ENCODE measurements around the gene SYNPR.

Gene SYNPR

DNA sequence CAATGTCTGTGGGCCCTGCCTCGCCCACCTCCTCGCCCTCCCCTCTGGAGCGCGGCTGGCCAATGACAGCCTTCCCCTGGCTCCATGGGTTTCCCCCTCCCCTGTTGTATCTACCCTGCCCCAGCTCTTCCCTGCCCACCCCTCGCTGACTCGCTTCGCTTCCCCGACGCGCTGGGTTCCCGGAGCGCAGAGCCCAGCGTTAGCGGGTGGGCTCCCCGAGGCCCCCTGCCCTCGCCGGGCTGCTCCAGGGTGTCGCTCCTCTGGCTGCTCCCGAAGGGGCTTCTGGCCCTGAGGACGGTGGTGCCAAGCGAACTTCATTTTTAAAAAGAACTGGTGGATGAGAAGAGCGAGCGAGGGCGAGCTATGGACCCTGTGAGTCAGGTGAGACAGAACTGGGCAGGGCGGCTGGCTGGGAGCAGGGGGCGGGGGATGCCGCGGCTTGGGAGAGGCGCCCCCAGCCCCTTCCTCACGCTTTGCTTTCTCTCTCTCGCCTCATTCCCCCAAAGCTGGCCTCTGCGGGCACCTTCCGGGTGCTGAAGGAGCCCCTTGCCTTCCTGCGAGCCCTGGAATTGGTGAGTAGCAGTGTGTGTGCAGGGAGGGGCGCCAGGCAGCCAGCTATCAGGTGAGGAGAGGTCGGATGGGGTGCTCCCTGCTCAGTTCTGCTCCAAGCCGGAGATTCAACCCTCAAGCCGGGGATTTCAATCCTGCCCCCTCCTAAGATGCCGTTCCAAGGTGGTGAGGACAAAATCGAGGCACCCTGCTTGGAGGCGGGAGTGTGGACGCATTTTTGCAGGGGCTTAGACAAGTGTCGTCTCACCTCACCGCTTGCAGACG is at the start of gene SYNPR:
SYNPR (plus strand) TSS at position 138 of the 834 bp plus-strand sequence.
- Histone ChIP-seq H3K27ac (no peak within 1 kb of the TSS), H3K4me1 (no peaks in the 10 kb centered on the region), H3K9me3 (no peaks in the 10 kb centered on the region), H3K9ac (no peak within 1 kb of the TSS), H3K4me3 (no peak within 1 kb of the TSS), H3K36me3 (no peaks in the 10 kb centered on the region), H4K20me1 (no peaks in the 10 kb centered on the region), H3K4me2 (no peak within 1 kb of the TSS), H3K27me3 (no peaks in the 10 kb centered on the region)
- no peak for TF ChIP-seq Cebpa-rat (IDR thresholded peaks at IDR 0.05)

DNA sequence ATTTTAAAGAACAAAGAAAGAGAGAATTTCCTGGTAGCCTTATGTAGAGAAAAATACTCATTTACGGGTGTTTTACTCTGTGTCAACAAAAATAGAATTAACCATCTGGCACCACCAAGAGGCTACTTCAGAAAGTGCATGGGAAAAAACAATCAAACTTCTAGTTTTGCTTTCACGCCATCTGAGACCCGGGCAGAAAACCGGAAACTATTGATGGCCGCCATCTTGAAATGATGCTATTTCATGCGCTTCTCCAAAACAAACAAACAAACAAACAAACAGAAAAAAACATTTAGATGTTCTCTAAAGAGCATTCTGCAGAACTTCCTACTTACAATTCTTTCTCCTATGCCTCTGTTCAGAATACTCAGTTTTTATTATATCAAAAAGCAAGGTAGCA is 49.4 kb upstream of the SYNPR start:
- Histone ChIP-seq H3K27ac (no peak overlapping the region), H3K4me1 (no peaks in the 10 kb centered on the region), H3K9me3 (no peaks in the 10 kb centered on the region), H4K20me1 (no peaks in the 10 kb centered on the region), H3K4me2 (no peak overlapping the region), H3K4me3 (no peak overlapping the region), H3K27me3 (no peaks in the 10 kb centered on the region), H3K9ac (no peak overlapping the region), H3K36me3 (no peaks in the 10 kb centered on the region)
- no peak for TF ChIP-seq Cebpa-rat (IDR thresholded peaks at IDR 0.05)

DNA sequence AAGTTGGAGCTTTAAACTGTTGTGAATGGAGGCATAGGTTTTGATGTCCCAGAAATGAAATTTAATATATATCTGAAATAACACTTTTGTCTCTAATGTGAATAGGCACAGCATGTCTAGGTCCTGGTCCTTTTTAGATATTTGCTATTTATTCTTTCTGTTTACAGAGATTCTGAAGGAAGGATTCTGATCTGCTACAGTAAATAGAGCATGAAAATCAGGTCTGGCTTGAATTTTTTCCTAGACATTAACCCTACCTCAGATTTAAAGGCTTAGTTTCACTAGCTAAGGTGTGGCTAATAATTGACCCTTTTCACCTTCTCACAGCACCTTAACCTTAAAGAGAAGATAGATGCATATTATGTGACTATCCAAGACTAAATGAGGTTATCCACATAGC is 48.0 kb upstream of the SYNPR start:
- Histone ChIP-seq H3K9ac (no peak overlapping the region), H3K27me3 (no peaks in the 10 kb centered on the region), H3K27ac (no peak overlapping the region), H3K9me3 (no peaks in the 10 kb centered on the region), H3K4me3 (no peak overlapping the region), H3K4me1 (no peaks in the 10 kb centered on the region), H3K4me2 (no peak overlapping the region), H4K20me1 (no peaks in the 10 kb centered on the region), H3K36me3 (no peaks in the 10 kb centered on the region)
- TF ChIP-seq Cebpa-rat (IDR thresholded peaks at IDR 0.05): no peak

DNA sequence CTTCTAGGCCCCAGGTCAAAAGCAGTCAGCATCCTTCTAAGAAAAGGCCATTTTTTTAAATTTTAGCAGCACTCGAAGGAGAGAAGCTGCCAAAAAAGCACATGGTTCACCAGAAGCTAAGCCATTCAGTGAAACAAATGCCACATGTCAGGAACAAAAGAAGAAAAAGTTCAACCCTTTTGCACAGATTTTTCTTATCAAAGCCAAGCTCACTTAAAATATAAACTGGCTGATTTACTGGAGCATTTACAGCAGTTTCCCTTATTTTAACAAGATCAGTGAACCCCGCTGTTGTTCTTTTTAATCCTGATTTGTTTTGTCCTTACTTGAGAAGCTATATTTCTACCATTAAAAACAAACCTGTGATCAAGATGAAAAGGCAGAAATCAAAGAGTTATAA is 46.5 kb upstream of the SYNPR start:
- Histone ChIP-seq H3K4me2 (no peak overlapping the region), H3K4me1 (no peaks in the 10 kb centered on the region), H4K20me1 (no peaks in the 10 kb centered on the region), H3K4me3 (no peak overlapping the region), H3K9me3 (no peaks in the 10 kb centered on the region), H3K9ac (no peak overlapping the region), H3K27ac (no peak overlapping the region), H3K27me3 (no peaks in the 10 kb centered on the region), H3K36me3 (no peaks in the 10 kb centered on the region)
- no peak for TF ChIP-seq Cebpa-rat (IDR thresholded peaks at IDR 0.05)

DNA sequence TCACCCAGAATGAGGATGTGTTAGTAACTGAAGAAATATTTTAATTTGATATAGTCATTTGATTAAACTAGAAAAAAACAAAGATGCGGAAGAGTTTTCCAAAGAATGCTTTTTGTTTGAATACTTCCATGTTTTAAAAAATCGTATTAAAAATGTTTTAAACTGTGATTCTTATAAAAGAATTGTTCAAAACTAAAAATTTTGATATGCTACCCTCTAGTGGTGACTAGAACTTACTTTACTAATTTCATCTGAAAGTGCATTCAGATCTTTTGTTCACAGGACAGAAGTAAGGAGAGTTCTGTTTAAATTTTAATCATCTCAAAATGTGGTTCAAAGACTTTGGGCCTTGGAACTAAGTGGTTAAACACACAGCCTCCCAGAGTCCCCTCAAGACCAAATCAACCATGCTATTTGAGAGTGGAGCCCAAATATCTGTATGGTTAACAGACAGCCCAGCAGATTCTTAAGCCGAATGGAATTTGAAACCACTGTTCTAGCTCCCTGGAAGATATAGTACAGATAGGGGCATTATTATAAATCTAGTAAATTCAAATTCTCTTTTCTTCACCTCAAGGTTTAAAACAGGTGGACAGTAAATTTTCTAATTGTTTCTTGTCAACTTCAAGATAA is 45.2 kb upstream of the SYNPR start:
- TF ChIP-seq Cebpa-rat (IDR thresholded peaks at IDR 0.05): no peak
- no peaks in the 10 kb centered on the region for H4K20me1 ChIP-seq
- H3K27ac ChIP-seq: no peak overlapping the region
- no peaks in the 10 kb centered on the region for H3K9me3 ChIP-seq
- no peaks in the 10 kb centered on the region for H3K36me3 ChIP-seq
- H3K4me2 ChIP-seq: no peak overlapping the region
- no peaks in the 10 kb centered on the region for H3K4me1 ChIP-seq
- no peak overlapping the region for H3K4me3 ChIP-seq
- H3K9ac ChIP-seq: no peak overlapping the region
- no peaks in the 10 kb centered on the region for H3K27me3 ChIP-seq

DNA sequence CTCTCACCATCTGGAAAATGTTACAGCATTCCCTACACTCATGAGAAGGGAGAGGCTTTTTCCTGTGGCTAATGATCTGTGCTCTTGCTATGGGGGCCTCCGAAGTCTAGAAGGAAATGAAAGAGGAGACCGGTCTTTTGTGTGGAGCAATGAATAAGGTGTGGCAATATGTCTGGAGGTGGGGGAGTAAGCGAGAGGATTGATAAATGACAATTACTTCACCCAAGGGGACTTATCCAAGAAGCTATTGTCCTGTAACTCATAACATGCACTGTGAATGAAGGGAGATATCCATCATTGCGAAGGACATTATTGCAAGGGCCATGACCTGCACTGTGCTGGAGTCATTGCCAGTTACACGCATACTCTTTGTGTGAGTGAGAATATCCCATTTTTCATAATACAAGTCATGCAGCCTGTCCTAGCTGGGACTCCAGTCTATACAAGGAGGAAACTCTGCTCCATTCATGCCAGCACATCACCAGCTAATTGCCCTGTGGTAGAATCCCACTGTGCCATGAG is 37.7 kb upstream of the SYNPR start:
- H3K9ac ChIP-seq: no peak overlapping the region
- no peaks in the 10 kb centered on the region for H3K4me1 ChIP-seq
- no peak for TF ChIP-seq Cebpa-rat (IDR thresholded peaks at IDR 0.05)

DNA sequence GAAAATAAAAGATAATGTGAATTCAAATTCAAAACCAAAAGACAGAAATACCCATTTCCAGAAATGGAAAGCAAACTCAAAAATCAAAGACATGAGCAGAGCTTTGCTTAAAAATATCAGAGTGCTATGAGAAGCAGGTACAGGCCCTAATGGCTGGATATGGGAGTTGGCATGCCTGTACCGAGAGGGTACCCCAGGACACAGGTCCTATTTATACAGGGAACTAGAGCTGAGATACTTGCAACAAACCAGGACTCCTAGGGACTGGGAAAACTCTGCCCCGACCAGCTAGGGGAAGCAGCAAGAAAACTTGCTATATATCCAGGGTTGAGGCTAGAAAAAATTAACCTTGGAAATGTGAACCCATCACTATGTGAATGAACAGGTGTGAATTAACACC is 36.0 kb upstream of the SYNPR start:
- no peak overlapping the region for H3K9ac ChIP-seq
- H3K27ac ChIP-seq: no peak overlapping the region
- H3K27me3 ChIP-seq: no peaks in the 10 kb centered on the region
- H3K36me3 ChIP-seq: no peaks in the 10 kb centered on the region
- H3K4me1 ChIP-seq: no peaks in the 10 kb centered on the region
- no peak overlapping the region for H3K4me2 ChIP-seq
- no peak overlapping the region for H3K4me3 ChIP-seq
- no peak for TF ChIP-seq Cebpa-rat (IDR thresholded peaks at IDR 0.05)
- H3K9me3 ChIP-seq: no peaks in the 10 kb centered on the region
- H4K20me1 ChIP-seq: no peaks in the 10 kb centered on the region

More for the DNA sequence above, 37.7 kb upstream of the SYNPR start:
- Histone ChIP-seq H3K4me2 (no peak overlapping the region), H3K36me3 (no peaks in the 10 kb centered on the region), H3K27ac (no peak overlapping the region), H3K27me3 (no peaks in the 10 kb centered on the region), H3K4me3 (no peak overlapping the region), H4K20me1 (no peaks in the 10 kb centered on the region), H3K9me3 (no peaks in the 10 kb centered on the region)

DNA sequence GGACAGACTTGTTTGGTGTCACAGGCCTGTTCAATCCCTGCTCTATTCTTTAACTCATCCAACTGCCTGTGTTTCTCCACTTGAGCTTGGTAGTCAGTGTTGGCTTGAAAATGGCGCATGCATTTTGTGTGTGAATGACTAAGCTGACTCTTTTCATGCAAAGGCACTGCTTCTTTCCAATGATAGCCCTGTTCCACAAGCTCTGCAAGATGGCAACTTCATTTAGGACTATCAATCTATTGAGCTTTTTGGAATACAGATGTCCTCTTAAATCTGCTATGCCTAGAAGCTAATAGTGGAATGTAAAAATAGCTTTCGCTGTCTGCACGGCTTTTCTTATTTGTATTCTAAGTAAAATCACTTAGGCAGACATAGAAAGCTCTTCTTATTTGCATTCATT is 33.6 kb upstream of the SYNPR start:
- H3K36me3 ChIP-seq: no peaks in the 10 kb centered on the region
- H3K9me3 ChIP-seq: no peaks in the 10 kb centered on the region
- no peak overlapping the region for H3K4me2 ChIP-seq
- H3K27me3 ChIP-seq: no peaks in the 10 kb centered on the region
- no peak overlapping the region for H3K9ac ChIP-seq
- no peak for TF ChIP-seq Cebpa-rat (IDR thresholded peaks at IDR 0.05)
- no peaks in the 10 kb centered on the region for H4K20me1 ChIP-seq
- no peak overlapping the region for H3K27ac ChIP-seq
- no peak overlapping the region for H3K4me3 ChIP-seq
- H3K4me1 ChIP-seq: no peaks in the 10 kb centered on the region

DNA sequence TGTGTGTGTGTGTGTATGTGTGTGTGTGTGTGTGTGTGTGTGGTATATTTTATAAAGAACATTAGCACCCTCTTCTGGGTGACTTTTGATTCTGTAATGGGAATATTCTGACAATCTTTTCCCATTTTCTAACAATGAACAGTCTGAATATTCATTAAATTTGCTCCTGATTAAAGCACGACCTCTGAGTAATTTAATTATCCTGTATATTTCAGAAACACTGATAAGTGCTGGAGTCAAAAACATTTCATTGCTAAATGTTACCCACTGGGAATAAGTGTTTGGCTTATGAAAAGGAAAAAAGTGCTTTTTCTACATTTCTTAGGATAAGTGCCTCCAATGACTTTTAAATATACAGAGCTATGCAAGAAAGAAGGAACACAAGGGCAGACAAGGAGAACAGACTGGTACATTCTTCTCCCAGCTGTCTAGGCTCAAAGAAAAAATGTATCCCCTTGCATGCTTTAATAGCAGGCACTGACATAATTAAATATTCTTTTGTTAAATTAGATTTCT is 32.3 kb upstream of the SYNPR start:
- no peaks in the 10 kb centered on the region for H3K9me3 ChIP-seq
- TF ChIP-seq Cebpa-rat (IDR thresholded peaks at IDR 0.05): no peak
- H3K36me3 ChIP-seq: no peaks in the 10 kb centered on the region
- H4K20me1 ChIP-seq: no peaks in the 10 kb centered on the region
- no peak overlapping the region for H3K27ac ChIP-seq
- no peak overlapping the region for H3K4me2 ChIP-seq
- no peaks in the 10 kb centered on the region for H3K27me3 ChIP-seq
- no peaks in the 10 kb centered on the region for H3K4me1 ChIP-seq
- H3K9ac ChIP-seq: no peak overlapping the region
- H3K4me3 ChIP-seq: no peak overlapping the region

DNA sequence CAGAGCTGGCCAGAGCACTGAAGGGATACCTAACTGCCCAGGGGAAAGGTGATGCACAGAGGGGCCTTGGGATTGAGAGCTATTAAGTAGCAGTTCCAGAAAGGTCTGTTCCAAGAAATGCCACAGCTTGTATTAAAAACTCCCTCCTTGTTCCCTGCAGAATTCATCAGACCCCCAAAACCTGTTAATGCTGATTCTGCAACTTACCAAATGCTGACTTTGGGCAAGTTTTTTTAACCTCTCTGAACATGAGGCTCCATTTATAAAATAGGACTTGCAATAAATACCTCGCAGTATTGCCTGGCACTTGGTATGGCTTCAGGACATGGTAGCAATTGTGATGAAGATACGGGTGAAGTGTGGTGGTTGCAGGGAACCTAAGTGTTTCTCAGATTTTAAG is 30.1 kb upstream of the SYNPR start:
- Histone ChIP-seq H3K9me3 (no peaks in the 10 kb centered on the region), H3K27ac (no peak overlapping the region), H3K4me1 (no peaks in the 10 kb centered on the region), H3K4me2 (no peak overlapping the region), H3K4me3 (no peak overlapping the region), H4K20me1 (no peaks in the 10 kb centered on the region), H3K9ac (no peak overlapping the region), H3K27me3 (no peaks in the 10 kb centered on the region), H3K36me3 (no peaks in the 10 kb centered on the region)
- TF ChIP-seq Cebpa-rat (IDR thresholded peaks at IDR 0.05): no peak

Data from BLaER1 (cell line).